Left lung (tissue), 10 donors: ENCODE measurements around the gene MBNL1. TPM values are rescaled to one million over a fixed set of nuclear protein-coding genes. Genes with fewer than 3 reads are reported as not detected.

ENCODE experiments used
- ATAC-seq: fragments of 200-7000 bp; cut with Tn5 transposase; one replicate; pipeline ENCODE4 v1.9.1; 2020; ENCODE audit warnings: moderate library complexity
- DNase-seq, 4 donors: peaks; one replicate each; pipeline ENCODE4 v3.0.0-alpha.2; 2013 to 2020
- H3K27ac ChIP-seq, 2 donors: fragments of 200-600 bp; sonication (generic) in 1 of 2; one replicate each; pipeline versions ENCODE4 v1.5.0 to v1.8.0; 2020 to 2021
- H3K27me3 ChIP-seq, 2 donors: fragments of 200-600 bp; sonication (generic) in 1 of 2; one replicate each; pipeline versions ENCODE4 v1.5.0 to v1.8.0; 2020 to 2021
- H3K36me3 ChIP-seq, 2 donors: fragments of 200-600 bp; sonication (generic) in 1 of 2; one replicate each; pipeline versions ENCODE4 v1.5.0 to v1.8.0; 2020 to 2021
- H3K4me1 ChIP-seq, 2 donors: fragments of 200-600 bp; one replicate each; pipeline ENCODE4 v1.8.0; 2021
- H3K4me3 ChIP-seq, 2 donors: fragments of 200-600 bp; sonication (generic) in 1 of 2; one replicate each; pipeline versions ENCODE4 v1.5.0 to v1.8.0; 2020 to 2021; ENCODE audit warnings: mild to moderate bottlenecking in 1 of 2
- H3K9me3 ChIP-seq, 2 donors: fragments of 200-600 bp; sonication (generic) in 1 of 2; one replicate each; pipeline versions ENCODE4 v1.5.0 to v1.8.0; 2020 to 2021
- intact Hi-C, 2 donors: fragments of 100-400 bp; cut with DNase I; formaldehyde crosslinking; loops; one replicate each; pipeline versions ENCODE4 v1.11.2 to v1.14.2; 2022
- polyA plus RNA-seq, 6 donors: library from polyadenylated mRNA; unstranded; fragments of 120-200 nt; gene quantifications; one replicate each; pipeline ENCODE4 v1.2.1, GENCODE V29; 2013; ENCODE audit not compliant: insufficient read length in 6 of 6
- total RNA-seq, 2 donors: library from RNA; stranded (reverse); fragmentation: NEBNext Ultra II Directional; extraction: Animal tissue kit (Norgen Biotek cat#: 25700); gene quantifications; one replicate each; pipeline ENCODE4 v1.2.1, GENCODE V29; 2021
- TF ChIP-seq, protein P1 (sequence below), 2 donors: fragments of 200-600 bp; sonication (generic) in 1 of 2; IDR thresholded peaks; one replicate each; pipeline versions ENCODE4 v1.5.0 to v1.8.0; 2021; ENCODE audit warnings: antibody characterized with exemption in 2 of 2
- donor health status: DM: no; HTN: yes; CAD: no.
- donor health status: DM: no; HTN: no; CAD: no.

The MBNL1 gene
- total and polyA plus RNA-seq, 8 donors: 92.3 to 246 (median 109) TPM

GRCh38 chr3:152322756-152323155 lies 54.0 kb downstream of the MBNL1 start:
- DNase-seq (no peak), ATAC-seq (peak; percentile 45)
- TF ChIP-seq, protein P1, sequence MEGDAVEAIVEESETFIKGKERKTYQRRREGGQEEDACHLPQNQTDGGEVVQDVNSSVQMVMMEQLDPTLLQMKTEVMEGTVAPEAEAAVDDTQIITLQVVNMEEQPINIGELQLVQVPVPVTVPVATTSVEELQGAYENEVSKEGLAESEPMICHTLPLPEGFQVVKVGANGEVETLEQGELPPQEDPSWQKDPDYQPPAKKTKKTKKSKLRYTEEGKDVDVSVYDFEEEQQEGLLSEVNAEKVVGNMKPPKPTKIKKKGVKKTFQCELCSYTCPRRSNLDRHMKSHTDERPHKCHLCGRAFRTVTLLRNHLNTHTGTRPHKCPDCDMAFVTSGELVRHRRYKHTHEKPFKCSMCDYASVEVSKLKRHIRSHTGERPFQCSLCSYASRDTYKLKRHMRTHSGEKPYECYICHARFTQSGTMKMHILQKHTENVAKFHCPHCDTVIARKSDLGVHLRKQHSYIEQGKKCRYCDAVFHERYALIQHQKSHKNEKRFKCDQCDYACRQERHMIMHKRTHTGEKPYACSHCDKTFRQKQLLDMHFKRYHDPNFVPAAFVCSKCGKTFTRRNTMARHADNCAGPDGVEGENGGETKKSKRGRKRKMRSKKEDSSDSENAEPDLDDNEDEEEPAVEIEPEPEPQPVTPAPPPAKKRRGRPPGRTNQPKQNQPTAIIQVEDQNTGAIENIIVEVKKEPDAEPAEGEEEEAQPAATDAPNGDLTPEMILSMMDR (IDR thresholded peaks at IDR 0.05): no peak
- no peak overlapping the region for H3K4me3 ChIP-seq
- no peaks in the 10 kb centered on the region for H3K27me3 ChIP-seq
- H3K36me3 ChIP-seq: no peaks in the 10 kb centered on the region
- H3K9me3 ChIP-seq: no peaks in the 10 kb centered on the region
- no peak overlapping the region for H3K27ac ChIP-seq
- peaks cover 35 to 80% of the 10 kb centered on the region in 2 donors for H3K4me1 ChIP-seq
- intact Hi-C loops: loop anchor here (10.0 kb wide), 2 partner anchors 48 to 138 kb away; no protein-coding TSS in a partner anchor

- intact Hi-C loops: loop anchor here (10.0 kb wide), 2 partner anchors 49 to 139 kb away; no protein-coding TSS in a partner anchor
- TF ChIP-seq, protein P1 (IDR thresholded peaks at IDR 0.05): no peak
- Histone ChIP-seq H3K4me3 (no peak overlapping the region), H3K4me1 (peaks cover 46 to 79% of the 10 kb centered on the region in 2 donors), H3K27me3 (no peaks in the 10 kb centered on the region), H3K36me3 (no peaks in the 10 kb centered on the region), H3K27ac (peak overlapping the region in 1 of 2 donors; percentile 9), H3K9me3 (no peaks in the 10 kb centered on the region)
- DNase-seq (no peak), ATAC-seq (no peak)
Observed at GRCh38 chr3:152323834-152324233, 55.1 kb downstream of the MBNL1 start.

DNA sequence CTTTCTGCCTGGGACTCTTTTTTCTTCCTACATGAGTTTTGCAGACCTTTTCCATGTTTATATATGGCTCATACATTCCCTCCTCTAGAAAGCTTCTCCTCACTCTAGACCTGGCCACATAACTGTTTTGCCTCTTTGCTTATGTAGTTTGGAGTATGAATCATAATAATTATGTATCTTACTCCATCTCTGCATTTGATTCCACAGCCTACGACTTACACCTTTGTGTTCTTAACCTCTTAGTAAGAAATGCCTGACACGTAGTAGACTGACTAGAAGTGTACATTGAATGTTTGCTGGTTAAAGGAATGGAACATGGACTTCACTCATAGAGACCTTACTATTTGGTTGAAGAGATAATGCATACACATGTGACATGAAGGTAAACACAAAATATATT lies 56.4 kb downstream of the MBNL1 start:
- Histone ChIP-seq H3K36me3 (no peaks in the 10 kb centered on the region), H3K4me3 (no peak overlapping the region), H3K4me1 (peaks cover 50 to 79% of the 10 kb centered on the region in 2 donors), H3K27ac (no peak overlapping the region), H3K27me3 (no peaks in the 10 kb centered on the region), H3K9me3 (no peaks in the 10 kb centered on the region)
- intact Hi-C loops: loop anchor here (10.0 kb wide), 2 partner anchors 50 to 140 kb away; no protein-coding TSS in a partner anchor
- DNase-seq: no peak
- TF ChIP-seq, protein P1 (IDR thresholded peaks at IDR 0.05): no peak
- ATAC-seq: no peak

- H3K9me3 ChIP-seq: no peaks in the 10 kb centered on the region
- DNase-seq (no peak), ATAC-seq (no peak)
- no peaks in the 10 kb centered on the region for H3K27me3 ChIP-seq
- intact Hi-C loops: loop anchor here (10.0 kb wide), 2 partner anchors 52 to 142 kb away; no protein-coding TSS in a partner anchor
- peaks cover 48 to 79% of the 10 kb centered on the region in 2 donors for H3K4me1 ChIP-seq
- no peaks in the 10 kb centered on the region for H3K36me3 ChIP-seq
- no peak overlapping the region for H3K4me3 ChIP-seq
- H3K27ac ChIP-seq: peak overlapping the region in 1 of 2 donors; percentile 6
- TF ChIP-seq, protein P1 (IDR thresholded peaks at IDR 0.05): no peak
Observed at GRCh38 chr3:152327203-152327602, 58.5 kb downstream of the MBNL1 start.

DNA sequence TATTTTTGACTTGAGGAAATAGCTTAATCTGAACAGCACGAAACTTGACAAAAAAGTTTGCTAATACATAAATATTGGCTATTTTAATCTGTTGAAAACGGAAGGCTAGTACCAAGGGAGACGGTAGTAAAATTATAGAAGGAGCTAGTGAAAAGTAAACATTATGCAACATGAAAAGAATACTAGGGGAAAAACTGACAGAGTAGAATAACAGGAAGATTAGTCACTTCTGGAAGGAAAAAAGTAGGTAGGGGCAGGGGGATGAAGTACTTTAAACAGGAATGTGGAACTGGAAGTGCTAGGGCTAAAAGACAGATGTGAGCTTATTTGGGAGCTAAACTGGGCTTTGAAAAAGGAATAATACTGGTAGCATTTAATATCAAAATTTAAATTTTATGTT lies 60.1 kb downstream of the MBNL1 start:
- no peaks in the 10 kb centered on the region for H3K27me3 ChIP-seq
- H3K36me3 ChIP-seq: no peaks in the 10 kb centered on the region
- DNase-seq (peak in 1 of 4 donors; percentile 30), ATAC-seq (peak; percentile 67)
- no peak overlapping the region for H3K4me3 ChIP-seq
- H3K9me3 ChIP-seq: no peaks in the 10 kb centered on the region
- intact Hi-C loops: loop anchor here (10.0 kb wide), 2 partner anchors 54 to 144 kb away; no protein-coding TSS in a partner anchor
- H3K4me1 ChIP-seq: peaks cover 42 to 79% of the 10 kb centered on the region in 2 donors
- peak overlapping the region; percentile 43 to 45 for H3K27ac ChIP-seq
- TF ChIP-seq, protein P1 (IDR thresholded peaks at IDR 0.05): no peak
